Ovary (tissue), 3 donors: ENCODE results near the gene INPP4A.

Experiments used
- CTCF ChIP-seq, 3 donors: fragments of 450-650 bp in 2 of 3; fragments of 200-600 bp in 1 of 3; IDR thresholded peaks; one replicate each; pipeline versions ENCODE4 v1.5.1 to v1.8.0; 2016 to 2022; ENCODE audit warnings: antibody characterized with exemption in 3 of 3, mild to moderate bottlenecking in 1 of 3
- EP300 ChIP-seq: sonication (generic); formaldehyde crosslinking; IDR thresholded peaks from one replicate; pipeline ENCODE4 v1.6.1; 2017; ENCODE audit warnings: antibody characterized with exemption
- POLR2A ChIP-seq: fragments of 450-650 bp; IDR thresholded peaks from one replicate; pipeline ENCODE4 v1.6.1; 2017; ENCODE audit warnings: antibody characterized with exemption, mild to moderate bottlenecking, moderate library complexity
- donor health status: DM: no; HTN: no; CAD: no.

- no peak for TF ChIP-seq EP300
- no peak for TF ChIP-seq CTCF (IDR thresholded peaks at IDR 0.05)
- no peak for TF ChIP-seq POLR2A
These were observed 47.8 kb upstream of the INPP4A start for GRCh38 chr2:98396745-98397355.
